Stimulated activated CD4-positive, alpha-beta T cell treated with anti-CD3 and anti-CD28 coated beads, Interleukin-1b, Interleukin-23, amount 100 ng/mL, for 1 hour (primary cell): ENCODE results near the gene ZNF367.
"Not testable (repeated sequence)": the region's sequence is repeated elsewhere in the genome, so short reads cannot be mapped to it uniquely, and the experiment has no call there.

Experiments used
- DNase-seq, 2 donors: peaks; one replicate each; pipeline ENCODE4 v3.0.0-alpha.2; 2020; ENCODE audit warnings: low read depth in 2 of 2

ZNF367 gene

DNA sequence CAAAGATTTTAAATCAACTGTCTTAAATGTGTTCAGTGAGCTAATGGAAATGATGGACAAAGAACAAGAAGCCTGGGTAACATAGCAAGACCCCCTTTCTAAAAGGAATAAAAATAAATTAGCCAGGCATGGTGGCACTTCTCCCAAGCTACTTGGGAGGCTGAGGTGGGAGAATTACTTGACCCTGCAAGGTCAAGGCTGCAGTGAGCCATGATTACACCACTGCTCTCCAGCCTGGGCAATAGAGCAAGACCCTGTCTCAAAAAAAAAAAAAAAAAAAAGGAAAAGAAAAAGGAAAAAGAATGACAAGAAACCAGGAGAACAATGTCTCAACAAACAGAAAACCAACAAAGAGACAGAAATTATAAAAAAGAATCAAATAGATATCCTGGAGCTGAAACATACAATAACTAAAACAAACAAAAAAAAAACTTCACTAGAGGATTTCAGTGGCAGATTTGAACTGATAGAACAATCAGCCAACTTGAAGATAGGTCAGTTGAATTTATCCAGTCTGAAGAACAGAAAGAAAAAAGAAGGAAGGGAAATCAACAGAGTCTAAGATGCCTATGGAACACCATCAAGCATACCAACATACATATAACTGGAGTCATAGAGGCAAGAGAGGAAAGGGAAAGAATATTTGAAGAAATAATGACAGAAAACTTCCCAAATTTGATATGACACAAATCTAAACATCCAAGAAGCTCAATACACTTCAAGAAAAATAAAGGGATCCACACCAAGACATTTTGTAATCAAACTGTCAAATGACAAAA, 17.8 kb downstream of the ZNF367 start:
- DNase-seq: no peak

GRCh38 chr9:96399325-96399633, 18.9 kb downstream of the ZNF367 start:
- DNase-seq: no peak

- no peak for DNase-seq
These were observed 19.4 kb downstream of the ZNF367 start for GRCh38 chr9:96398582-96399324.

DNA sequence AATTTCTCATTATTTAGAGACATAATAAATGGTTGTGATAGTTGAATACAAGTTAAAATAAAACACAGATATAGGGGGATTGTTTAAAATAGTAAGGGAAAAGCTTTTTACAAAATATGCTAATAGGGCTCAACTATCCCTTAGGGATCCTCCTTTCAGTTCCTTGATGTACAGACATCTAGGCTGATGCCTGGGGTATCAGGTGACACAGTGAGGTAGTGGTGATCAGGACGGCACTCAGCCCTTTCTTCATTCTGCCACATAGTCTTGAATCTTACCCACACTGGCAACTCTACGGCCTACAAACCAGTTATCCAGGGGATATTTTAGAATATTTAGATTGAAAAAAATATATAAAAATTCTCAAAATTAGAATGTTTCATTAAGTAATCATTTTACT, 22.2 kb downstream of the ZNF367 start:
- DNase-seq: no peak

- no peak for DNase-seq
These were observed 23.2 kb downstream of the ZNF367 start for GRCh38 chr9:96394832-96395496.

DNA sequence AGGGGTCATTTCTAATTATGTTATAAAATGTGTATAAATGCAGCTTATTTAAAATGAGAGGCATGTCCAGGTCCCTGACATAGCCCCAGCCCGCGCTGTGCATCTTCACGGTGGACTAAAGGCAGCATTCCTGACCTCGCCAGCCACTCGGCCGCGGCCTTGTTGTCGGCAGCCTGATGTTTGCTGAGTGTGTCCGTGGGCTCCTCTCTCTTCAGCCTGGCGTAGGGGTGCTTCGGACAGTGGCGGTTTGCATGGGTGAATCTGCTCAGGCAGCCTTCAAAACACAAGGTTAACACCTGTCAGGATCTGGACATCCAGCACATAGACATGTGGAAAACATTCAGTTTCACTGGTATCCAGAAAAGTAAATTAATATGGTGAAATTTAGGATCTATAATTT, 25.9 kb downstream of the ZNF367 start:
- DNase-seq: no peak

DNA sequence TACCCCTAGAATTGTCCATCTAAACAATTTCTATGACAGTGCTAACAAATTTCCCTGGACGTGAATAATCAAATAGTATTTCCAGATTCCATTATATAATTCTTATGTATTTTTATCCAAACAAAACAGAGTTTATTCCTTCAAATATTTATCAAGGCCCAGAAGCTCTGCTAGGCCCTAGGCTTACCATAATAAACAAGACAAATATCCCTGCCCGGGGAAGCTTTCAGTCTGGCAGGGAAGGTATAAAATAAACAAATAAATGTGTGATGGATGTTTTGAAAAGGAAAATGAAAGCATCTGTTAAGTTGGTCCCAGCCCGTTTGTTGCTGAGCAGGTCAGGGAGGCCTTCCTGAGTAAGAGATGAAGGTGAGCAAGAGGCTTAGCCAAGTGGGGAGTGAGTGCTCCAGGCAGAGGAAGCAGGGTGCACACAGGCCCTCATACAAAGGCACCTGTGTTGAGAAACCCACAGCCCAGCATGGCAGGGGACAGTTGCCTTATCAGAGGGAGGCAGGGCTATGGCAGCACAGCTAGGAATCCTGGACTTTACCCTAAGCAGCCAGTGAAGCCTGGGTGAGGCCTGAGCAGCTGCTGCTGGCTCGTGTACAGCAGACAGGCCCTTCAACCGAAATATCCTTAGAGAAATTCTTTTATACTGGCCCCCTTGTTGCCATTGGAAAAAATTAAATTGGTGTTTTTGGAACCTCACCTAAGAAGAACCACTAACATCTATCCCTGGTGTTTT, 27.0 kb downstream of the ZNF367 start:
- no peak for DNase-seq

DNA sequence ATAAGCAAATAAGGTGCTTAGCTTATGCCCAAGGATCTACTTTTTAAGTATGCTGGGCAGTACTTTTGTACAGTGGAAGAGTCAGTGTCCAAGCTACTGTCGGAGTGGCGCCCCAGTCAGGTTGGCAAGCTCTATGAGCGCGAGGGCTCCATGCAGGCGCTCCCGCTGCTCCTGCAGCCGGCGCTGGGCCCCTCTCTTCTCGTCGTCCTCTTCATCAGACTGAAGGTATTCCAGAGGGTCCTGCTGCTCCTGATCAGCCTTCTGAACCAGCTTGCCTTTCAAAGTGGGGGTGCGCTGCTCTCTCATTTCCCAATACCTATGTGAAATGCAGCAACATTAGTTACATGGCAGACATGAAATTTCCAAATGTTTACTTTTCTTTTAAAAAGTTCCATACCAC, 30.0 kb downstream of the ZNF367 start:
- DNase-seq: no peak

GRCh38 chr9:96386157-96386556, 32.0 kb downstream of the ZNF367 start:
- no peak for DNase-seq

DNA sequence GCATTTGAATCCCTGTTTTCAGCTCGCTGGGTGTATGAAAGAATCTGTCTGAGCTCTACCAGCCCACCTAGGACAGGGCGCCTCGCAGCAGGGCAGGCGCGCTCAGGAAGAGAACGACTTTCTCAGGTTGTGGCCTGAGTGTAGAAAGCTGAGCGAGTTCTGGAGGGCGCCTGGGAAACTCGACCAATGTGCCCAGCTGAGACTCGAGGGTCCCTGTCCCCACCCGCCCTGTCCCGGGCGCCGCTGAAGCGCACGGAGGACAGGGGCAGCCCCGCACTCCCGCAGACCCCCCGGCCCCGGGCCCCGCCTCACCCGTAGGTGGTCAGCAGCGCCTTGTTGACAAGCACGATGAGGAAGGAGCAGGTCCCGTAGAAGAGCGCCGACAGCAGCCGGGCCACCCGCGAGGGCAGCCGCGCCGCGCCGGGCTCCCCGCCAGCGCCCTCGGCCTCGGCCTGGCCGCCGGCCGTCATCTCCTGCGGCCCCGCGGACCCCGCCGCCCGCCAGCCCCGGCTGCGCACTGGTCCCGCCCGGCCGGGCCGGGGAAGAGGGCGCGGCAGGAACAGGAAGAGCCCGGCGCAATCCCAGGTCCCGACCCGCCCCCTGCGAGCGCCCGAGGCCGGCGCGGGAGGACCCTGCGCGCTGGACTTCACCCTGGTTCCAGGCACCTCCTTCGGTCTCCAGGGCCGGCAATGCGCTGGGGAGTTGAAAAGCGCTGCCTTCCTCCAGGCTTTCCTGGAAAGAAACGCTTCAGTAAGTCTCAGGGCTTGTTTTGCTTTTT, 34.8 kb downstream of the ZNF367 start, which contains the start of gene SLC35D2:
SLC35D2 (minus strand) TSS at position 547 of the 778 bp plus-strand sequence; CDS start at position 470, 77 bp downstream.
- no peak for DNase-seq

- DNase-seq: no peak
These were observed 35.4 kb downstream of the ZNF367 start for GRCh38 chr9:96382839-96383164.

DNA sequence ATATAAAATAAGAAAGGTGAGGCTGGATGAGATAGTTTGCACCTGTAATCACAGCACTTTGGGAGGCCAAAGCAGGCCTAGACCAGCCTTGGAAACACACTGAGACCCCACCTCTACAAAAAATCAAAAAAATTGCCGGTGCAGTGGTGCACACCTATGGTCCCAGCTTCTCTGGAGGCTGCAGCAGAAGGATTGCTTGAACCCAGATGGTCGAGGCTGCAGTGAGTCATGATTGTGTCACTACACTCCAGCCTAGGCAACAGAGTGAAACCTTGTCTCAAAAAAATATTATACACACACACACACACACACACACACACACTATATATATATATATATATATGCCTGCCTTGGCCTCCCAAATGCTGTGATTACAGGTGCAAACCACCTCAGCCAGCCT, 36.0 kb downstream of the ZNF367 start:
- no peak for DNase-seq

- no peak for DNase-seq
These were observed 36.5 kb downstream of the ZNF367 start for GRCh38 chr9:96381696-96382095.

DNA sequence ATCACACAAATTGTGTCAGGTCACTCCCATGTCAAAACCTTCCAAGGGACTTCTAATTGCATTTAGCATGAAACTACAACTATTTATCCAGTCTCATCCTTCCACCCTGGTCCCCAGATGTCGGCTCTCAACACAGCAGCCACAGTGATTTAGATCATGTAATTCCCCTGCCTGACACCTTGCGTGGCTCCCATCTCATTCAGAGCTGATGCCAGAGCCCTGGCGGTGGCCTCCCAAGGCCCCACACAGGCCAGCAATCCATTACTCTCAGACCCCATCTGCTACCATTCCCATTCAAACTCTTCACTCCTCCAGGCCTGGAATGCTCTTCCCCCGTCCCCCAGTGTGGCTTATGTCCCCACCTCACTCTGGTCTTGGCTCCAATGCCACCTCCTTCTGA, 37.0 kb downstream of the ZNF367 start:
- DNase-seq: no peak

- no peak for DNase-seq
These were observed 38.7 kb downstream of the ZNF367 start for GRCh38 chr9:96379461-96379860.

GRCh38 chr9:96378187-96378586, 40.0 kb downstream of the ZNF367 start:
- no peak for DNase-seq

DNA sequence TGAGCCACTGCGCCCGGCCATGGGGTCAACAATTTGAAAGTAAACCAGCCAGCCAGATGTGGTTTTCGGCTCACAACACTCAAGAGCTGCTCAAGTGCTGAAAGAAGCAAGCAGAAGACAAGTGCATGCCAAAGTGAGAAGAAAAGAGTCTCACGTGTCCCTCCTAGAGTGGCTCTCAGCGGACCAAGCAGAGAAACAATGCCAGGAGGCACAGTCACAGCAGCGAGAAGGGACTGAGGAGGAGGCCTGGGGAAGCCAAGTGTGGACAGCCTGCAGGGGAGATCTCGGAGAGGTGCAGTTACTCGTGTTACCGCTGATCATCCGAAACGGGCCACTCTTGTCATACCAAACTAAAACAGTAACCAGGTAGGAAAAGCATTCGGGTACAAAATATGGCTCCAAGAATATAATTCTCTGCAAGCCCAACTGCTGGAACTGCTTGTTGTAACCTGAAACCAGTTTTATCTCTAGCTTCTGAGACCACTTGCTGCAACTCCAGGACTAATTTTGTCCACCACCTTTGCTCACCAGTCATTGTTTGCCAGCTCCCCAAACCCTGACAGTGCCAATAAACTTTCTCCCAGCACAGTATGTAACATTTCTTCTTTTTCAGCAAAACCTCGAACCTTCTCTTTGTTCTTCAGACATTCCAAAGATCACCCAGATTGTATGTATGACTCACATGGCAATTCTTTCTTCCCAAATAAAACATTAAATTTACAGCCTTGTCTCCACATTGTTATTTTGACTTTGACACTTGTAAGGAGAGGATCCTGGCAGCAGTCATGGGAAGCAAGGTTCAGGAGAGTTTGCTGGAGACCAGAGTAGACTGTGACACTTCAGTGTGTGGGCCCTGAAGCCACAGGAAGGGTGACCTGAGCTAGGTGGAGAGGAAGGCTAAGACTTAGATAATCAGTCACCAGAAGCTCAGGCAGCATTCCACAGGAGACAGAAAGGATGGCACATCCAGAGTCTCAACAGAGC, 41.0 kb downstream of the ZNF367 start:
- no peak for DNase-seq

GRCh38 chr9:96375507-96375906, 42.7 kb downstream of the ZNF367 start:
- not testable (repeated sequence) for DNase-seq

- no peak for DNase-seq
These were observed 50.2 kb downstream of the ZNF367 start for GRCh38 chr9:96367943-96368342.
